Fibroblast of mammary gland (primary cell): ENCODE results near the gene TBX10.

Experiments
- DNase-seq: peaks from one replicate; pipeline ENCODE4 v3.0.0-alpha.2; 2010; ENCODE audit warnings: low read depth
- H3K4me3 ChIP-seq: 2 replicates; pipeline ENCODE4 v1.5.1; 2011; ENCODE audit warnings: low read depth, mild to moderate bottlenecking, low read length, moderate library complexity; ENCODE audit not compliant: control insufficient read depth
- TF ChIP-seq, protein P1 (sequence below): conservative IDR thresholded peaks from 2 replicates; pipeline ENCODE4 v1.5.1; 2011; ENCODE audit warnings: low read depth, low read length, inconsistent platforms; ENCODE audit not compliant: control insufficient read depth, insufficient read depth

Gene TBX10

DNA sequence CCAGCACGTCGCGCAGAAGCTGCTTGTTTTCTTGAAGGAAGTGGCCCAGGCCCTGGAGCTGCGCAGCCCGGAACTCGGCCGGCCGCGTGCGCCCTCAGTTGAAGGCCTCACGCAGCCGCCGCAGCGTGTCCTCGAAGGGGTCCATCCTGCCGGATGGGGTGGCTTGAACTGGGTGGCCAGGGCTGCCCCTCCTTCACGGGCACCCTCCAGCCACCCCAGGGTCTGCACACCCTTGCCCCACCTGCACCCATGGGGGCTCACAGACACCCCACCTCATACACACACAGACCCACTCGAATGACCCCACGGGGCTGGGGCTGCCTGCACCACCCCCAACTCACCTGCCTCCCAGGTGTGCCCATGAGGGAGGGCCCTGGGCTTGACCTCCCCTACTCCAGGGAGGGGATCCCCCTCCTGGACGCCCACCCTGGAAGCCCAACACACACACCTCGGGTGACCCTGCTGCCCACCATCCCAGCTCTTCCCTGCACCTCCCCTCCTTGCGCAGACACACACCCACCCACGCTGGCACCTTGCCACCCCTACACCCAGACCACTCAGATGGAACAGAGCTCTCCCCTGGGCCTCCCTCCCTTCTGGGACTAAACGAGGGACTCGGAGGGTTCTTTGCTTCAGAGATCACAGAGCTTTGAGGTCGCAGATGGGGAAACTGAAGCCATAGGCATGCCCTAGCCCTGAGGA is 28.1 kb upstream of the TBX10 start:
- no peak overlapping the region for H3K4me3 ChIP-seq
- no peak for DNase-seq
- TF ChIP-seq, protein P1, sequence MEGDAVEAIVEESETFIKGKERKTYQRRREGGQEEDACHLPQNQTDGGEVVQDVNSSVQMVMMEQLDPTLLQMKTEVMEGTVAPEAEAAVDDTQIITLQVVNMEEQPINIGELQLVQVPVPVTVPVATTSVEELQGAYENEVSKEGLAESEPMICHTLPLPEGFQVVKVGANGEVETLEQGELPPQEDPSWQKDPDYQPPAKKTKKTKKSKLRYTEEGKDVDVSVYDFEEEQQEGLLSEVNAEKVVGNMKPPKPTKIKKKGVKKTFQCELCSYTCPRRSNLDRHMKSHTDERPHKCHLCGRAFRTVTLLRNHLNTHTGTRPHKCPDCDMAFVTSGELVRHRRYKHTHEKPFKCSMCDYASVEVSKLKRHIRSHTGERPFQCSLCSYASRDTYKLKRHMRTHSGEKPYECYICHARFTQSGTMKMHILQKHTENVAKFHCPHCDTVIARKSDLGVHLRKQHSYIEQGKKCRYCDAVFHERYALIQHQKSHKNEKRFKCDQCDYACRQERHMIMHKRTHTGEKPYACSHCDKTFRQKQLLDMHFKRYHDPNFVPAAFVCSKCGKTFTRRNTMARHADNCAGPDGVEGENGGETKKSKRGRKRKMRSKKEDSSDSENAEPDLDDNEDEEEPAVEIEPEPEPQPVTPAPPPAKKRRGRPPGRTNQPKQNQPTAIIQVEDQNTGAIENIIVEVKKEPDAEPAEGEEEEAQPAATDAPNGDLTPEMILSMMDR = no peak

DNA sequence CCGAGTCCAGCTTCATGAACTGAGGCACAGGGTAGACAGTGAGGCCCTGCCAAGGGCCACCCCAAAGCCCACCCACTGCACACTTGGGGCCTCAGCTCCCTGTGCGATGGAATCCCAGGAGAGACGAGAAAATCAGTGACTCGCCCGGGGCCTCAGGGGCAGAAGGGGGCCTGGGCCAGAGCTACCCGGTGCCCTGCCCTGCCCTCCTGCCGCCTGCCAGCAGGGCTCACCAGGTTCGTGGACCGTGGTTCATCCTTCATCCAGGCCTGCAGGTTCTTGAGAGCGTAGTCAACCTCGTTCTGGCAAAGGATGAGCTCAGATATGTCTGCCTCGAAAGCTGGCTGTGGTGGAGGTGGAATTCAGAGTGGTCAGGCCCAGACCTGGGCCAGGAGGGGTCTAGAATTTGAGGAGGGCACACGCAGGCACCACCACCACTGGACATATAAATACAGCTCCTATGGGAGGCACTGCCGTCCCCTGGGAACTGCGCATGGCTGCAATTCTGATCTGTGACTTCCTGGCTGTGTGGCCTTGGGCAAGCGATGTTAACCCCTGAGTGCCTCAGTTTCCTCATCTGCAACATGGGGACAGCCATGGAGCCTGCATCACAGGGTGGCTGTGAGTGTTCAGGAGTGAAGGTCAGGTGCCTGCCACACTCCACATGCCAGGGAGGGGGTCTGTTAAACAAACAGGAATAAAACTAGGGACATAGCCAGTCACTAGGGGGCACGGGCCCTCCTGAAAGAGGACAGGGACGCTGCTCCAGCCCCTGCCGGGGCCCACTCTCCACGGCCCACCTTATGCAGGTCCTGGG is 27.3 kb upstream of the TBX10 start:
- TF ChIP-seq, protein P1 = no peak
- no peak for DNase-seq
- no peak overlapping the region for H3K4me3 ChIP-seq

DNA sequence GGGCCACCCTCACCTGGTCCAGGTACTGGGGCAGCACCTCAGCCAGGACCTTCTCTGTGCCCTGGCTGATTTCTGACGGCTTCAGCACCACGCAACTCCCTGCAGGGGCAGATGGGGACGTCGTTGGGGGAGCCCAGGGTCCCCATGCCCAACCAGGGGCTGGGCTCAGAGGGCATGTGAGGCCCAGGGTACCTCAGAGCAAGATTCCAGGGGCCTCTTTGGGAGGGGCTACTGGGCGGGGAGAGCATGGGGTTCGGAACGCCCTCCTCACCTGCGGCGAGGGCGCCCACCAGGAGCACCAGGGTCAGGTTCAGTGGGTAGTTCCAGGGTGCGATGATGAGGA is 26.7 kb upstream of the TBX10 start:
- TF ChIP-seq, protein P1 = no peak
- no peak for DNase-seq
- H3K4me3 ChIP-seq = no peak overlapping the region

DNA sequence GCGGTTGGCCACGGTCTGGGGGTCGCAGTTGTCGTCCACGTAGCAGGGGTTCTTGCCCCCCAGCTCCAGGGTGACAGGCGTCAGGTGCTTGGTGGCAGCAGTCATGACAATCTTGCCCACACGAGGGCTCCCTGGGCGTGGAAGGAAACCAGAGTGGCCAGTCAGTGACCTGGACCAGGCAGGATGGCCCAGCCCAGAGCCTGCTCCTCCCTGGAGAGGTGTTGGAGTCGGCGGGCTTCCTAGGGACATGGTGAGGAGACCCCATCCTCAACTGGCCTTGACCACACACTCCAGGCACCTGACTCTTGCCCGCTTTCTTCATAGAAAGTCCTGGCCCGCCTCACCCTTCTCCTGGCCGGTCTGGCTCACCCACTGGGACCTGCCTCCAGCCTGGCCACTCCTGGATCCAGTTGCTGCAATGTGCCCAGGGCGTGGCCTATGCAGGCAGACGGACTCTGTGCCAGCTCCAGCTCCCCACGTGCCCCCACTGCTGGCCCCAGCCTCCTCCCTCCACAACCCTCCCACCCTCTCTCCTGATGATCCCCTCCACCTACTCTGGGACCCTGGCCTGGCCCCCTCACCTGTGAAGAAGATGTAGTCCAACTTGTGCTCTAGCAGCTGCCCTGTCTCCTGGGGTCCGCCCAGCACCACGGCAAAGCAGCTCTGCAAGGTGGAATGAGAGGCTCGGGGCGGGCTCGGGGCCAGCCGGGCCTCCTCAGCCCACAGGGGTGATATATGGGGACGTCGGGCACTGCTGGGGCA is 26.2 kb upstream of the TBX10 start:
- TF ChIP-seq, protein P1 = no peak
- H3K4me3 ChIP-seq = no peak overlapping the region

DNA sequence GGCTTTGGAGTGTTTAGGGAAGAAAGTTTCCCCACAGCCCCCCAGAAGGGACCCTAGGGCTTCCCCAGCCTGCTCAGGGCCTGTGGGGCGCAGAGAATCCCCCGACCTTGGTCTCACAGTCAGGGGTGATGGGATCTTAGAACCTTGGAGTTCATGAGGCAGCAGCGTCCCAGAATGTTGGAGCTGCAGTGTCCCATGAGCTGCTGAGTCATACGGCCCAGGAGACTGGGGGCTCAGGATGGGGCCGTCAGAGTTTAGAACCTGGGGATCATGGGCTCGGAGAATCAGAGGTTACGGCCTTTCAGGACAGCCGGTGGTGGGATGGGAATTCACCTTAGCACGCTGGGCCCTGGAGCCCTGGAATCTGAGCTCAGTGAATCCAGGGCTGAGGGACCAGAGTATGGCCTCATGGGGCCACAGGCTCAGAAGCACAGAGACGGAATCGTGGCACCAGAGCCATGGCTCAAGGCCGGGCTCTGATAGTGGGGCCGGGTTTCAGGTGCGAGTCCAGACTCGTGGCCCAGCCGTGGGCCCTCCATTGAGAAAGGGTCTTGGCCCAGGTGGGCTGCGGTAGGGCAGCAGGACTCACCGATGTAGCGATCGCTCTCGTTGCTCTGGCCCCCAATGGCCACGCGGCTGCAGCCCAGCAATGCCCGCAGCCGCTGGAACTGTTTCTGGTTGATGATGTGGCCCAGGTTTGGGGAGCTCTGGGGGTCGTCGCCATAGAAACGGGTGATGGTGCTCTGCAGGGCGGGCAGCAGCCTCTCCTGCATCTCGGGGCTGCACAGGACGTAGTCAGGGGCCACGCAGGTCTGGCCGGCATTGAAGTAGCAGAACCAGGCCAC is 25.4 kb upstream of the TBX10 start:
- TF ChIP-seq, protein P1 = no peak
- DNase-seq = no peak
- no peak overlapping the region for H3K4me3 ChIP-seq

More for the DNA sequence above, 26.2 kb upstream of the TBX10 start:
- DNase-seq = no peak

DNA sequence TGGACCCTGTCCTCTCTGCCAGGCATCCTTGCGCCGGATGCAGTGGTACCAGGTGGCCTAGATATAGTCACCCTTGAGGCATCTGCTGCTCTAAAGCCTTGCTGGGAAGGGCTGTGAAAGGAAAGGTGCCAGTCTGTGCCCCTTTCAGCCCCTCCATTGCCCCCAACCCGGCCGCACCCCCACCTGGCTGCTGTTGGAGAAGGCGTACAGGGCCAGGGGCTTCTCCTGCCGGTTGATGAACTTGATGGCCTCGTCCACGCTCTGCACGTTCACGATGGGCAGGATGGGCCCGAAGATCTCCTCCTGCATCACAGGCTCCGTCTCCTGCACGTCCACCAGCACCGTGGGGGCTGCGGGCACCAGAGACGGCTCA is 24.6 kb upstream of the TBX10 start:
- no peak for DNase-seq
- H3K4me3 ChIP-seq = no peak overlapping the region
- TF ChIP-seq, protein P1 = no peak
